HEK293 (cell line): Measurements from ENCODE around the gene BRCA2.

ENCODE experiments used
- CTCF ChIA-PET: fragments of 350-600 bp; formaldehyde crosslinking; extraction: SDS; loops from one replicate; lab custom pipeline; 2021; ENCODE audit warnings: antibody characterized with exemption; lab: Yijun Ruan, JAX
- POLR2A ChIA-PET: fragments of 300-600 bp; formaldehyde crosslinking; extraction: SDS; loops from one replicate; lab custom pipeline; 2020; ENCODE audit warnings: antibody characterized with exemption, inconsistent platforms; lab: Yijun Ruan, JAX
- H3K27ac ChIP-seq: fragments of 200-500 bp; sonication (Bioruptor generic); 2 replicates; pipeline ENCODE4 v1.5.1; 2014; ENCODE audit warnings: low read depth, low read length, control low read depth, inconsistent platforms; ENCODE audit errors: extremely low read depth
- H3K36me3 ChIP-seq, 2 experiments: fragments of 200-500 bp in 1 of 2; sonication (Bioruptor generic) in 1 of 2; 1 replicate in 1 of 2; 2 replicates in 1 of 2; pipeline ENCODE4 v1.5.1; 2014 to 2017; ENCODE audit warnings: inconsistent platforms in 2 of 2, low read length in 2 of 2; ENCODE audit not compliant: control insufficient read depth in 2 of 2, insufficient read depth in 1 of 2
- H3K4me1 ChIP-seq: fragments of 200-500 bp; sonication (Bioruptor generic); 2 replicates; pipeline ENCODE4 v1.5.1; 2014; ENCODE audit warnings: mild to moderate bottlenecking, low read length, inconsistent platforms; ENCODE audit not compliant: control insufficient read depth, insufficient read depth
- H3K4me3 ChIP-seq: 2 replicates; pipeline ENCODE4 v1.5.1; 2011; ENCODE audit warnings: low read depth, mild to moderate bottlenecking, control low read depth, low read length, moderate library complexity
- H3K9me3 ChIP-seq: fragments of 200-500 bp; sonication (Bioruptor generic); 2 replicates; pipeline ENCODE4 v1.5.1; 2014; ENCODE audit warnings: low read depth, low read length, inconsistent platforms; ENCODE audit not compliant: control insufficient read depth, insufficient read depth
- GLI4 ChIP-seq: fragments of 450-650 bp; formaldehyde crosslinking; IDR thresholded peaks from 2 replicates; pipeline ENCODE4 v1.5.1; 2016; ENCODE audit warnings: missing biosample characterization, missing genetic modification characterization
- HOXA7 ChIP-seq: sonication (generic); formaldehyde crosslinking; IDR thresholded peaks from 2 replicates; pipeline ENCODE4 v1.8.1; 2022; ENCODE audit warnings: missing genetic modification reagents, borderline replicate concordance
- HOXD13 ChIP-seq: sonication (generic); formaldehyde crosslinking; IDR thresholded peaks from 2 replicates; pipeline ENCODE4 v1.8.0; 2022; ENCODE audit warnings: missing genetic modification reagents, borderline replicate concordance
- KLF7 ChIP-seq: fragments of 450-650 bp; formaldehyde crosslinking; IDR thresholded peaks from 2 replicates; pipeline ENCODE4 v1.5.1; 2016; ENCODE audit warnings: missing biosample characterization, missing genetic modification characterization, borderline replicate concordance
- OSR2 ChIP-seq: fragments of 450-650 bp; formaldehyde crosslinking; IDR thresholded peaks from 2 replicates; pipeline ENCODE4 v1.5.1; 2016; ENCODE audit warnings: missing biosample characterization, missing genetic modification characterization
- REPIN1 ChIP-seq: fragments of 450-650 bp; formaldehyde crosslinking; IDR thresholded peaks from 2 replicates; pipeline ENCODE4 v1.5.1; 2017; ENCODE audit warnings: missing biosample characterization, missing genetic modification characterization, low read depth
- SALL2 ChIP-seq: fragments of 450-650 bp; formaldehyde crosslinking; IDR thresholded peaks from 2 replicates; pipeline ENCODE4 v1.5.0; 2017; ENCODE audit warnings: missing biosample characterization, mild to moderate bottlenecking, missing genetic modification characterization, borderline replicate concordance
- SCRT2 ChIP-seq: fragments of 450-650 bp; formaldehyde crosslinking; IDR thresholded peaks from 2 replicates; pipeline ENCODE4 v1.5.1; 2016; ENCODE audit warnings: missing biosample characterization, missing genetic modification characterization
- SP3 ChIP-seq: fragments of 450-650 bp; formaldehyde crosslinking; IDR thresholded peaks from 2 replicates; pipeline ENCODE4 v1.5.1; 2016; ENCODE audit warnings: missing biosample characterization, missing genetic modification characterization
- SP7 ChIP-seq: fragments of 450-650 bp; formaldehyde crosslinking; IDR thresholded peaks from 2 replicates; pipeline ENCODE4 v1.5.1; 2016; ENCODE audit warnings: missing biosample characterization, missing genetic modification characterization
- ZBTB20 ChIP-seq: fragments of 450-650 bp; formaldehyde crosslinking; IDR thresholded peaks from 2 replicates; pipeline ENCODE4 v1.5.1; 2016; ENCODE audit warnings: missing biosample characterization, missing genetic modification characterization
- ZNF16 ChIP-seq: fragments of 450-650 bp; formaldehyde crosslinking; IDR thresholded peaks from 2 replicates; pipeline ENCODE4 v1.5.1; 2016; ENCODE audit warnings: low read depth, missing biosample characterization, missing genetic modification characterization
- ZNF184 ChIP-seq: fragments of 450-650 bp; IDR thresholded peaks from 2 replicates; pipeline ENCODE4 v1.5.1; 2018; ENCODE audit warnings: missing biosample characterization, mild to moderate bottlenecking, missing genetic modification characterization
- ZNF19 ChIP-seq: fragments of 450-650 bp; formaldehyde crosslinking; IDR thresholded peaks from 2 replicates; pipeline ENCODE4; 2016; ENCODE audit warnings: missing biosample characterization, missing genetic modification characterization, low read depth
- ZNF211 ChIP-seq: fragments of 450-650 bp; formaldehyde crosslinking; IDR thresholded peaks from 2 replicates; pipeline ENCODE4 v1.5.1; 2016; ENCODE audit warnings: low read depth, missing biosample characterization, missing genetic modification characterization
- ZNF221 ChIP-seq: fragments of 450-650 bp; formaldehyde crosslinking; IDR thresholded peaks from 2 replicates; pipeline ENCODE4 v1.5.1; 2017; ENCODE audit warnings: missing biosample characterization, missing genetic modification characterization, borderline replicate concordance
- ZNF529 ChIP-seq: fragments of 450-650 bp; formaldehyde crosslinking; IDR thresholded peaks from 2 replicates; pipeline ENCODE4 v1.5.1; 2017; ENCODE audit warnings: missing genetic modification characterization, missing biosample characterization; ENCODE audit not compliant: insufficient replicate concordance
- ZNF560 ChIP-seq: fragments of 450-650 bp; formaldehyde crosslinking; IDR thresholded peaks from 2 replicates; pipeline ENCODE4 v1.5.1; 2017; ENCODE audit warnings: missing biosample characterization, missing genetic modification characterization, borderline replicate concordance
- ZNF600 ChIP-seq: fragments of 450-650 bp; formaldehyde crosslinking; IDR thresholded peaks from 2 replicates; pipeline ENCODE4 v1.5.1; 2016; ENCODE audit warnings: missing biosample characterization, missing genetic modification characterization
- ZNF610 ChIP-seq: fragments of 450-650 bp; formaldehyde crosslinking; IDR thresholded peaks from 2 replicates; pipeline ENCODE4 v1.5.1; 2016; ENCODE audit warnings: missing biosample characterization, missing genetic modification characterization, borderline replicate concordance
- ZNF660 ChIP-seq: fragments of 450-650 bp; IDR thresholded peaks from 2 replicates; pipeline ENCODE4 v1.5.1; 2018; ENCODE audit warnings: missing biosample characterization, mild to moderate bottlenecking, missing genetic modification characterization
- ZNF664 ChIP-seq: fragments of 450-650 bp; formaldehyde crosslinking; IDR thresholded peaks from 2 replicates; pipeline ENCODE4 v1.5.1; 2016; ENCODE audit warnings: missing biosample characterization, missing genetic modification characterization
- ZNF792 ChIP-seq: fragments of 450-650 bp; formaldehyde crosslinking; IDR thresholded peaks from 2 replicates; pipeline ENCODE4 v1.5.1; 2016; ENCODE audit warnings: missing biosample characterization, missing genetic modification characterization
- TF ChIP-seq, protein P1 (sequence below): fragments of 450-650 bp; formaldehyde crosslinking; IDR thresholded peaks from 2 replicates; pipeline ENCODE4 v1.5.1; 2017; ENCODE audit warnings: missing biosample characterization, missing genetic modification characterization
- TF ChIP-seq, protein P2 (sequence below): fragments of 450-650 bp; formaldehyde crosslinking; IDR thresholded peaks from 2 replicates; pipeline ENCODE4 v1.5.1; 2016; ENCODE audit warnings: missing biosample characterization, missing genetic modification characterization
- TF ChIP-seq, protein P3 (sequence below): fragments of 450-650 bp; formaldehyde crosslinking; IDR thresholded peaks from 2 replicates; pipeline ENCODE4 v1.5.1; 2016; ENCODE audit warnings: missing biosample characterization, missing genetic modification characterization
- TF ChIP-seq, protein P4 (sequence below): fragments of 450-650 bp; formaldehyde crosslinking; IDR thresholded peaks from 2 replicates; pipeline ENCODE4 v1.5.1; 2016; ENCODE audit warnings: missing biosample characterization, missing genetic modification characterization
- TF ChIP-seq, protein P5 (sequence below): fragments of 450-650 bp; formaldehyde crosslinking; IDR thresholded peaks from 2 replicates; pipeline ENCODE4 v1.5.0; 2017; ENCODE audit warnings: missing biosample characterization, missing genetic modification characterization, borderline replicate concordance

The BRCA2 gene

DNA sequence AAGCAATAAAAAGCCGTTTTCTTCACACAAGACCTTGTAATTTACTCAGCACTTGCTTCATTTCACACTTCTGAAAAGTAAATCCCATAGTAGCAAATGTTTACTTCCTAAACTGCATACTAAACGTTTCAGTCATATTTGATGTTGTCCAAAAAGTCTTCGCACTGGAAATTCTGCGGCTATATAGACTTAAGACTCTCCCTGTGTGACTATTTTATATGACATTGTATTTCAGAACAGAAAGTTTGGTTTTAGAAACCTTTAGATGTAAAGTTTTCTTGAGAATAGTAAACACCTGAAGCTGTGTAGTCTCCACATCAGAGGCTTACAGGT lies 29.7 kb upstream of the BRCA2 start:
- POLR2A ChIA-PET, result interaction anchor here (0.6 to 1.3 kb wide), 2 partner anchors 19 to 30 kb away, joined by 3 to 7 read pairs; partner anchors contain the start of genes BRCA2 and ZAR1L
- no peaks in the 10 kb centered on the region for H3K9me3 ChIP-seq
- CTCF ChIA-PET, result no interaction called here
- H3K4me1 ChIP-seq, result peaks cover 13% of the 10 kb centered on the region
- H3K4me3 ChIP-seq, result no peak overlapping the region
- H3K27ac ChIP-seq, result no peak overlapping the region
- H3K36me3 ChIP-seq, result no peaks in the 10 kb centered on the region
- TF ChIP-seq, protein P1, sequence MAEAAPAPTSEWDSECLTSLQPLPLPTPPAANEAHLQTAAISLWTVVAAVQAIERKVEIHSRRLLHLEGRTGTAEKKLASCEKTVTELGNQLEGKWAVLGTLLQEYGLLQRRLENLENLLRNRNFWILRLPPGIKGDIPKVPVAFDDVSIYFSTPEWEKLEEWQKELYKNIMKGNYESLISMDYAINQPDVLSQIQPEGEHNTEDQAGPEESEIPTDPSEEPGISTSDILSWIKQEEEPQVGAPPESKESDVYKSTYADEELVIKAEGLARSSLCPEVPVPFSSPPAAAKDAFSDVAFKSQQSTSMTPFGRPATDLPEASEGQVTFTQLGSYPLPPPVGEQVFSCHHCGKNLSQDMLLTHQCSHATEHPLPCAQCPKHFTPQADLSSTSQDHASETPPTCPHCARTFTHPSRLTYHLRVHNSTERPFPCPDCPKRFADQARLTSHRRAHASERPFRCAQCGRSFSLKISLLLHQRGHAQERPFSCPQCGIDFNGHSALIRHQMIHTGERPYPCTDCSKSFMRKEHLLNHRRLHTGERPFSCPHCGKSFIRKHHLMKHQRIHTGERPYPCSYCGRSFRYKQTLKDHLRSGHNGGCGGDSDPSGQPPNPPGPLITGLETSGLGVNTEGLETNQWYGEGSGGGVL (tag by site-specific recombination), result no peak
- TF ChIP-seq ZNF610 (tag by site-specific recombination) (no peak), KLF7 (tag by site-specific recombination) (no peak), OSR2 (tag by site-specific recombination) (no peak), REPIN1 (tag by site-specific recombination) (no peak), ZNF600 (tag by site-specific recombination) (no peak), ZNF529 (no peak), SP3 (tag by site-specific recombination) (no peak), SALL2 (tag by site-specific recombination) (no peak), SCRT2 (tag by site-specific recombination) (no peak), ZNF560 (tag by site-specific recombination) (no peak), ZNF211 (no peak)
- TF ChIP-seq, protein P2, sequence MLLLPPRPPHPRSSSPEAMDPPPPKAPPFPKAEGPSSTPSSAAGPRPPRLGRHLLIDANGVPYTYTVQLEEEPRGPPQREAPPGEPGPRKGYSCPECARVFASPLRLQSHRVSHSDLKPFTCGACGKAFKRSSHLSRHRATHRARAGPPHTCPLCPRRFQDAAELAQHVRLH, result no peak

DNA sequence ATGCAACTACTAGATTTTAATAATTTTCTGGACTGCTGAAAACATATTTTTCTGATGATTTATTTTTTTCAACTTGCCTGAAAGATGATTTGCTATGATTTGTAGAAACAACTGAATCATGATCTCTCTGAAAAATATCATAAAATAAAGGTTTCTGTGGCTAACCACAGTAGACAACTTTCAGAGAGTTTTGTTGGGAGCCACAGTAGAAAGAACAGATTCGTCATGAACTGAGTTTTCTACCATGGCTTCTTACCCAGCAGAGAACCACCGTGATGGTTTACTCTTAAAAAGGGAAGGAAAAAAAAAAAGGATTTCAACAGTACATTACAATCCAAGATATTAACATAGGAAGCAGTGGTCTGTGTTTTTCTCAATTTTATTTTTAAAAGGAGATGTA lies 18.1 kb upstream of the BRCA2 start:
- no peak overlapping the region for H3K27ac ChIP-seq
- no peaks in the 10 kb centered on the region for H3K9me3 ChIP-seq
- no peaks in the 10 kb centered on the region for H3K36me3 ChIP-seq
- TF ChIP-seq SP7 (tag by site-specific recombination), result no peak
- TF ChIP-seq ZNF184, result no peak
- TF ChIP-seq ZNF16 (tag by site-specific recombination), result no peak
- TF ChIP-seq, protein P3, sequence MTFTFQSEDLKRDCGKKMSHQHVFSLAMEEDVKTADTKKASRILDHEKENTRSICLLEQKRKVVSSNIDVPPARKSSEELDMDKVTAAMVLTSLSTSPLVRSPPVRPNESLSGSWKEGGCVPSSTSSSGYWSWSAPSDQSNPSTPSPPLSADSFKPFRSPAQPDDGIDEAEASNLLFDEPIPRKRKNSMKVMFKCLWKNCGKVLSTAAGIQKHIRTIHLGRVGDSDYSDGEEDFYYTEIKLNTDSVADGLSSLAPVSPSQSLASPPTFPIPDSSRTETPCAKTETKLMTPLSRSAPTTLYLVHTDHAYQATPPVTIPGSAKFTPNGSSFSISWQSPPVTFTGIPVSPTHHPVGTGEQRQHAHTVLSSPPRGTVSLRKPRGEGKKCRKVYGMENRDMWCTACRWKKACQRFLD (tag by site-specific recombination), result no peak
- no peak for TF ChIP-seq ZNF19
- TF ChIP-seq, protein P4, sequence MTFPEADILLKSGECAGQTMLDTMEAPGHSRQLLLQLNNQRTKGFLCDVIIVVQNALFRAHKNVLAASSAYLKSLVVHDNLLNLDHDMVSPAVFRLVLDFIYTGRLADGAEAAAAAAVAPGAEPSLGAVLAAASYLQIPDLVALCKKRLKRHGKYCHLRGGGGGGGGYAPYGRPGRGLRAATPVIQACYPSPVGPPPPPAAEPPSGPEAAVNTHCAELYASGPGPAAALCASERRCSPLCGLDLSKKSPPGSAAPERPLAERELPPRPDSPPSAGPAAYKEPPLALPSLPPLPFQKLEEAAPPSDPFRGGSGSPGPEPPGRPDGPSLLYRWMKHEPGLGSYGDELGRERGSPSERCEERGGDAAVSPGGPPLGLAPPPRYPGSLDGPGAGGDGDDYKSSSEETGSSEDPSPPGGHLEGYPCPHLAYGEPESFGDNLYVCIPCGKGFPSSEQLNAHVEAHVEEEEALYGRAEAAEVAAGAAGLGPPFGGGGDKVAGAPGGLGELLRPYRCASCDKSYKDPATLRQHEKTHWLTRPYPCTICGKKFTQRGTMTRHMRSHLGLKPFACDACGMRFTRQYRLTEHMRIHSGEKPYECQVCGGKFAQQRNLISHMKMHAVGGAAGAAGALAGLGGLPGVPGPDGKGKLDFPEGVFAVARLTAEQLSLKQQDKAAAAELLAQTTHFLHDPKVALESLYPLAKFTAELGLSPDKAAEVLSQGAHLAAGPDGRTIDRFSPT (tag by site-specific recombination), result no peak
- TF ChIP-seq ZBTB20 (tag by site-specific recombination), result no peak
- no peak for TF ChIP-seq HOXD13 (CRISPR knock-in tag)
- TF ChIP-seq, protein P5, sequence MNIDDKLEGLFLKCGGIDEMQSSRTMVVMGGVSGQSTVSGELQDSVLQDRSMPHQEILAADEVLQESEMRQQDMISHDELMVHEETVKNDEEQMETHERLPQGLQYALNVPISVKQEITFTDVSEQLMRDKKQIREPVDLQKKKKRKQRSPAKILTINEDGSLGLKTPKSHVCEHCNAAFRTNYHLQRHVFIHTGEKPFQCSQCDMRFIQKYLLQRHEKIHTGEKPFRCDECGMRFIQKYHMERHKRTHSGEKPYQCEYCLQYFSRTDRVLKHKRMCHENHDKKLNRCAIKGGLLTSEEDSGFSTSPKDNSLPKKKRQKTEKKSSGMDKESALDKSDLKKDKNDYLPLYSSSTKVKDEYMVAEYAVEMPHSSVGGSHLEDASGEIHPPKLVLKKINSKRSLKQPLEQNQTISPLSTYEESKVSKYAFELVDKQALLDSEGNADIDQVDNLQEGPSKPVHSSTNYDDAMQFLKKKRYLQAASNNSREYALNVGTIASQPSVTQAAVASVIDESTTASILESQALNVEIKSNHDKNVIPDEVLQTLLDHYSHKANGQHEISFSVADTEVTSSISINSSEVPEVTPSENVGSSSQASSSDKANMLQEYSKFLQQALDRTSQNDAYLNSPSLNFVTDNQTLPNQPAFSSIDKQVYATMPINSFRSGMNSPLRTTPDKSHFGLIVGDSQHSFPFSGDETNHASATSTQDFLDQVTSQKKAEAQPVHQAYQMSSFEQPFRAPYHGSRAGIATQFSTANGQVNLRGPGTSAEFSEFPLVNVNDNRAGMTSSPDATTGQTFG (tag by site-specific recombination), result no peak
- TF ChIP-seq ZNF221 (tag by site-specific recombination), result no peak
- TF ChIP-seq ZNF792 (tag by site-specific recombination), result no peak
- no peak for TF ChIP-seq ZNF664 (tag by site-specific recombination)
- TF ChIP-seq ZNF660 (tag by site-specific recombination), result no peak
- TF ChIP-seq HOXA7 (CRISPR knock-in tag), result no peak
- TF ChIP-seq ZNF211, result no peak
- no peak for TF ChIP-seq GLI4 (tag by site-specific recombination)
- H3K4me1 ChIP-seq, result no peaks in the 10 kb centered on the region
- CTCF ChIA-PET, result no interaction called here
- POLR2A ChIA-PET, result no interaction called here
- H3K4me3 ChIP-seq, result no peak overlapping the region
